Skeletal muscle tissue (tissue), 4 donors: ENCODE results near the gene IGF1R. TPM values are rescaled to one million over a fixed set of nuclear protein-coding genes. Genes with fewer than 3 reads are reported as not detected.
A peak's percentile ranks its signal among the peaks of the same experiment; 100 is the strongest.

ENCODE experiments used
- H3K27ac ChIP-seq: one replicate; pipeline ENCODE4 v1.7.0; 2013; ENCODE audit warnings: mild to moderate bottlenecking, low read depth, low read length, inconsistent platforms
- H3K27me3 ChIP-seq, 3 donors: one replicate each; pipeline ENCODE4 v1.7.0; 2013; ENCODE audit warnings: low read length in 3 of 3; ENCODE audit not compliant: control insufficient read depth in 3 of 3, insufficient read depth in 3 of 3
- H3K36me3 ChIP-seq, 3 donors: one replicate each; pipeline ENCODE4 v1.7.0; 2013; ENCODE audit warnings: low read length in 3 of 3; ENCODE audit not compliant: control insufficient read depth in 3 of 3, insufficient read depth in 3 of 3
- H3K4me1 ChIP-seq, 3 donors: one replicate each; pipeline ENCODE4 v1.7.0; 2013; ENCODE audit warnings: low read length in 3 of 3, mild to moderate bottlenecking in 3 of 3; ENCODE audit not compliant: control insufficient read depth in 3 of 3, insufficient read depth in 3 of 3
- H3K4me3 ChIP-seq, 3 donors: one replicate each; pipeline ENCODE4 v1.7.0; 2013; ENCODE audit warnings: low read length in 3 of 3
- H3K9ac ChIP-seq, 3 donors: one replicate each; pipeline ENCODE4 v1.7.0; 2013; ENCODE audit warnings: low read length in 3 of 3, mild to moderate bottlenecking in 3 of 3, moderate library complexity in 2 of 3, low read depth in 1 of 3
- H3K9me3 ChIP-seq, 3 donors: one replicate each; pipeline ENCODE4 v1.7.0; 2013; ENCODE audit warnings: low read length in 3 of 3; ENCODE audit not compliant: control insufficient read depth in 3 of 3
- total RNA-seq: library from RNA; depleted of rRNA; stranded (reverse); fragments of >200 nt; gene quantifications from one replicate; pipeline ENCODE4 v1.2.3, GENCODE V29; 2014
- donor health status: Osteomylitis.

Gene IGF1R
- total RNA-seq: 25.6 TPM

GRCh38 chr15:98647774-98648653, at the start of gene IGF1R:
Gene IGF1R, plus strand, starts transcription at chr15:98648539. Its CDS starts 1,043 bp downstream, at chr15:98649582.
- Histone ChIP-seq H3K4me1 (peaks cover 7 to 11% (median 8%) of the 10 kb centered on the region in 3 donors), H3K9me3 (no peaks in the 10 kb centered on the region), H3K4me3 (peak within 1 kb of the TSS; percentile 66 to 85 (median 82)), H3K27me3 (peaks cover 21 to 30% (median 22%) of the 10 kb centered on the region in 3 donors), H3K27ac (peak within 1 kb of the TSS; percentile 70), H3K9ac (peak within 1 kb of the TSS; percentile 68 to 81 (median 74)), H3K36me3 (no peaks in the 10 kb centered on the region)

DNA sequence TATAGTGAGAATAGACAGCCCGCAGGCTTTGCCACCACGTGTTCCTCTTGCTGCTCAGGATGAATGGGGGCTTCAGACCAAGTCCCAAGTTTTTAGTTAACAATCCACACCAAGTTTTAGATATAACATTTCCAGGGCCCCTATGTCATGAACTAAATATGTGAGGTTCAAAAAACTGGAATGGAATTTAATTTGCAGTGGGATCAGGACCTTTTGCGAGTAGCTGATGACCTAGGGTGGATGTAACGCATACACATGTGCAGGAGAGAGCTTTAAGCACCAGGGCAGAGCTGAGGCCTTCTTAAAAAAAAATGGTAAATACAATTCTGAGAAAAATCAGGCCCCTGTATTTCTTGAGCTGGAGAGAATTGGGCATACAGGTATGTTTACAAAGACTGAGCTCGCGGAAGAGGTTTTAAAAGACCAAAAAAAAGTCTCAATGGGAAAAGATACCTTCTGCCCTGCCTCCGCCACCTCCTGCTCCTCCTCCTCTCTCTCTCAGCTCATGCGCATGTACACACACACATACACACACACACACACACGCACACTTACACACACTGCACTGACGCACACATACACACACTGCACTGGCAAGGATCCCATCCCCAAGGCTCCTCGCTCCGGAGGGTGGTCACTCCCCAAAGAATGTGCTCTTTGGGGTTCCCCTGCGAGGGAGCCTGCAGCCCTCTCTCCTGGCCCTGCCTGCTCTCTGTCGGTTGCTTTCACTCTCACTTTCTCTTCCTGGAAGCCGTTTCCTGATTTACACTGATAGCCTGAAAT, 48.2 kb upstream of the IGF1R start:
- Histone ChIP-seq H3K27ac (no peak overlapping the region), H3K9ac (peak overlapping the region in 2 of 3 donors; percentile 10 to 57), H3K4me3 (peak overlapping the region; percentile 54 to 77 (median 74)), H3K27me3 (peaks cover 10 to 20% (median 18%) of the 10 kb centered on the region in 3 donors), H3K36me3 (no peaks in the 10 kb centered on the region), H3K9me3 (no peaks in the 10 kb centered on the region), H3K4me1 (peaks cover 0 to 2% (median 0%) of the 10 kb centered on the region in 3 donors)

- H3K4me3 ChIP-seq: no peak overlapping the region
- H3K27me3 ChIP-seq: peaks cover 8 to 19% (median 12%) of the 10 kb centered on the region in 3 donors
- H3K9me3 ChIP-seq: no peaks in the 10 kb centered on the region
- H3K9ac ChIP-seq: no peak overlapping the region
- H3K27ac ChIP-seq: no peak overlapping the region
- no peaks in the 10 kb centered on the region for H3K36me3 ChIP-seq
- H3K4me1 ChIP-seq: peaks cover 0 to 2% (median 0%) of the 10 kb centered on the region in 3 donors
Measured at GRCh38 chr15:98604983-98605382, 43.4 kb upstream of the IGF1R start.

GRCh38 chr15:98609144-98609852, 39.0 kb upstream of the IGF1R start:
- Histone ChIP-seq H3K27ac (no peak overlapping the region), H3K27me3 (peaks cover 5 to 21% (median 16%) of the 10 kb centered on the region in 3 donors), H3K36me3 (no peaks in the 10 kb centered on the region), H3K9ac (no peak overlapping the region), H3K4me1 (no peaks in the 10 kb centered on the region), H3K4me3 (no peak overlapping the region), H3K9me3 (no peaks in the 10 kb centered on the region)

DNA sequence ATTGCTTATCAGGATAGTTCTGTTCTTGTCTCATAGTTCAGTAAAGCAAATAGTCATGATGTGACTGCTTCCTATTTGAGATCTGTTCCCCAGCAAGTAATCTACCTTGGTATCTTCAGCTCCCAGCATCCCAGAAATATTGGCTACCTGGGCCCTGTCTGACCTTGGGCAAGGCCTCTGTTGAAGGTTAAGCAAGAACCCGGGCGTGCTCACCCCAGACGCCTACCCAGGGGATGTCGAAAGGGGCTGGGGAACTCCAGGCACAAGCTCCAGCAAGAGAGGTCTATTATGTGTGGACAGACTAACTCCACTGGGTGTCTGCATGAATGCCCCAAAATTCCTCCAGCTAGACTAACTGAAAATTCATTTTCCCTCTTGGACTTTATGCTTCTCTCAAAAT, 37.3 kb upstream of the IGF1R start:
- Histone ChIP-seq H3K9me3 (no peaks in the 10 kb centered on the region), H3K27me3 (peaks cover 4 to 18% (median 15%) of the 10 kb centered on the region in 3 donors), H3K4me3 (no peak overlapping the region), H3K36me3 (no peaks in the 10 kb centered on the region), H3K4me1 (no peaks in the 10 kb centered on the region), H3K27ac (no peak overlapping the region), H3K9ac (no peak overlapping the region)

DNA sequence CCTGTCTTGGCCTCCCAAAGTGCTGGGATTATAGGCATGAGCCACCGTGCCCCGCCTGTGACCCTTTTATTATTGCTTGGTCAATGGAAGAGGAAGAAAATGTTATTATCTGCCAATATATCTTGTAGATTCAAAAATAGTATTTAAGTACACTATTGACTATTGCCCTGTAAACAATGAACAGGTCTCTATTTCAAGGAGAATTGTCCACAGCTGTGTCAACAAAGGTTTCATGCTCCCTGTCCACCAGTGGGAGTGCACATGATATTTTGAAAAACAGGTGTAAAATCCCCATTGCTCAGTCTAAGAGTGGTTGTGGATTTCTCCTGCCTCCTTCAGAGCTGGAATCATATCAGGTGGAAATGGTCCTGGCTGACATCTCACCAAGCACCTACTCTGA, 36.5 kb upstream of the IGF1R start:
- Histone ChIP-seq H3K4me3 (no peak overlapping the region), H3K27me3 (peaks cover 4 to 18% (median 12%) of the 10 kb centered on the region in 3 donors), H3K27ac (no peak overlapping the region), H3K36me3 (no peaks in the 10 kb centered on the region), H3K9ac (no peak overlapping the region), H3K4me1 (no peaks in the 10 kb centered on the region), H3K9me3 (no peaks in the 10 kb centered on the region)

DNA sequence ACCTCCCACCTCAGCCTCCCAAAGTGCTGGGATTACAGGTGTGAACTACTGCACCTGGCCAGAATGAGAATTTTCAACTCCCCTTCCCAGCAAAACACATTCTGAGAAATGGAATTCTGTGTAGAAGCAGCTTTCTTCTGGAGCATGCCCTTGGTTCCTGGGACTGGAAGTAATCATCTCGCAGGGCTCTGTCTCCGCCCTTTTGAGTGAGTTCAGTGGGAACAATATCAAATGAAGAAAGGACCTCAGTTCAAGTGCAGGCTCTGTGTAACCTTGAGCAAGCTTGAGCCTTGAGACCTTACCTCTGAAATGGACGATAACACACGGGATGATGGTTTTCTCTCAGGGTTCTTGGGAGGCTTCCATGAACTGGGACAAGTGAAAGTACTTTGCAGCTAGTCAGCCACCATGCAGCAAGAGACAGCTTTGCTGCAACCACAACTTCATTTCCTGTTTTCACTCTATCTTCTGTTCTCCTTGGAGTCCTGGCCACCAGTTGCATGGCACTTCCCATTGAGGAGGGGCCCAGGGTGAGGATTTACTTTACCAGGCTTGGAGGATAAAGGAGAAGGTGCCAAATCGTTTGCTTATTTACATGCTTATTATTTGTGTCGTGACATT, 35.7 kb upstream of the IGF1R start:
- H3K27ac ChIP-seq: no peak overlapping the region
- no peaks in the 10 kb centered on the region for H3K36me3 ChIP-seq
- H3K9me3 ChIP-seq: no peaks in the 10 kb centered on the region
- no peaks in the 10 kb centered on the region for H3K4me1 ChIP-seq
- H3K9ac ChIP-seq: no peak overlapping the region
- H3K27me3 ChIP-seq: peaks cover 5 to 18% (median 12%) of the 10 kb centered on the region in 3 donors
- H3K4me3 ChIP-seq: no peak overlapping the region

DNA sequence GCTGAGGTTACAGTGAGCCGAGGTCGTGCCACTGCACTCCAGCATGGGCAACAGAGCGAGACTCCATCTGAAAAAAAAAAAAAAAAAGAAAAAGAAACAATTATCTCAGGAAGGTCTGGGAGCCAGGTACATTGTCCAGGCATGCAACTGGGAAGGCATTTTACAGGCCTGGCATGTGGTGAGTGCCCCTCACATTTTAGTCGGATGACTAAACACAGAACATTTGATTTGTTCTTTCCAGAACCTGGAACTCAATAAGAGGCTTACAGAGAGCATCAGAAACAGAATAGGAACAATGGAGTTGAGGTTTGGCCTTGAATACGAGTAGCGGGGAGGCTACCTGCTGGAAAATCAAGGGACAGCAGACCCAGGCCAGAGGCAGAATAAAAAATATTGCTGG, 33.7 kb upstream of the IGF1R start:
- H3K27me3 ChIP-seq: peaks cover 5 to 15% (median 6%) of the 10 kb centered on the region in 3 donors
- H3K4me3 ChIP-seq: no peak overlapping the region
- no peaks in the 10 kb centered on the region for H3K9me3 ChIP-seq
- H3K4me1 ChIP-seq: no peaks in the 10 kb centered on the region
- H3K27ac ChIP-seq: no peak overlapping the region
- H3K36me3 ChIP-seq: no peaks in the 10 kb centered on the region
- no peak overlapping the region for H3K9ac ChIP-seq

GRCh38 chr15:98616397-98616796, 31.9 kb upstream of the IGF1R start:
- peaks cover 13 to 14% (median 13%) of the 10 kb centered on the region in 3 donors for H3K27me3 ChIP-seq
- H3K27ac ChIP-seq: no peak overlapping the region
- no peak overlapping the region for H3K4me3 ChIP-seq
- H3K9me3 ChIP-seq: no peaks in the 10 kb centered on the region
- no peaks in the 10 kb centered on the region for H3K4me1 ChIP-seq
- no peaks in the 10 kb centered on the region for H3K36me3 ChIP-seq
- H3K9ac ChIP-seq: no peak overlapping the region
